ENCODE measurements around the gene PCDHGA4.
"Not testable (repeated sequence)": the region's sequence is repeated elsewhere in the genome, so short reads cannot be mapped to it uniquely, and the experiment has no call there.

The PCDHGA4 gene

DNA sequence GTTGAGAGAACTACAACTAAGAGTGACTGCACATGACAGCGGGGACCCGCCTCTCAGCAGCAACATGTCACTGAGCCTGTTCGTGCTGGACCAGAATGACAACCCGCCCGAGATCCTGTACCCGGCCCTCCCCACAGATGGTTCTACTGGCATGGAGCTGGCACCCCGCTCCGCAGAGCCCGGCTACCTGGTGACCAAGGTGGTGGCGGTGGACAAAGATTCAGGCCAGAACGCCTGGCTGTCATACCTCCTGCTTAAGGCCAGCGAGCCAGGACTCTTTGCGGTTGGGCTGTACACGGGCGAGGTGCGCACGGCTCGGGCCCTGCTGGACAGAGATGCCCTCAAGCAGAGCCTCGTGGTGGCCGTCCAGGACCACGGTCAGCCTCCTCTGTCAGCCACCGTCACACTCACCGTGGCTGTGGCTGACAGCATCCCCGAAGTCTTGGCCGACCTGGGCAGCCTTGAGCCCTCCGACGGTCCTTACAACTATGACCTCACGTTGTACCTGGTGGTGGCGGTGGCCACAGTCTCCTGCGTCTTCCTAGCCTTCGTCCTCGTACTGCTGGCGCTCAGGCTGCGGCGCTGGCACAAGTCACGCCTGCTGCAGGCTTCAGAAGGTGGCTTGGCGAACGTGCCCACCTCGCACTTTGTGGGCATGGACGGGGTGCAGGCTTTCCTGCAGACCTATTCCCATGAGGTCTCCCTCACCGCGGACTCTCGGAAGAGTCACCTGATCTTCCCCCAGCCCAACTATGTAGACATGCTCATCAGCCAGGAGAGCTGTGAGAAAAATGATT, 29.8 kb downstream of the PCDHGA4 start:
- no peak for DNase-seq

DNA sequence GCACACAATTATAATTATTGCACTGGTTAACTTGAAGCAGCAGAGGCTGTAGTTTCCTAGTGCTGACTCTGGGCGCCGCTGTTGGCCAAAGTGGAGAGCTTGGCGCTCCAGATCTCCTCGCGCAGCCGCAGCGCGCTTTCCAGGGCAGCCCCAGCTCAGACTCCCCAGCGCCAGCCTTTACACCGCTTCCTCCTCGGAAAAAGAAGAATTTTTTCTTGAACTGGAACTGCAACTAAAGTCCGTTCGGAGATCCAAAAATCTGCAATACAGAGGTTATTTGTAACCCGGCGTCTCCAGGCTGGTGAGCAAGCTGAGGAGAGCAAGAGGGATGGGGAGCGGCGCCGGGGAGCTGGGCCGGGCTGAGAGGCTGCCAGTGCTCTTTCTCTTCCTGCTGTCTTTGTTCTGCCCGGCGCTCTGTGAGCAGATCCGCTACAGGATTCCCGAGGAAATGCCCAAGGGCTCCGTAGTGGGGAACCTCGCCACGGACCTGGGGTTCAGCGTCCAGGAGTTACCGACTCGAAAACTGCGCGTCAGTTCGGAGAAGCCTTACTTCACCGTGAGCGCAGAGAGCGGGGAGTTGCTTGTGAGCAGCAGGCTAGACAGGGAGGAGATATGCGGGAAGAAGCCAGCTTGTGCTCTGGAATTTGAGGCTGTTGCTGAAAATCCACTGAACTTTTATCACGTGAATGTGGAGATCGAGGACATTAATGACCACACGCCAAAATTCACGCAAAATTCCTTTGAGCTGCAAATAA, 32.9 kb downstream of the PCDHGA4 start, which contains the start of gene PCDHGB4:
PCDHGB4 (plus strand) TSS at position 142 of the 755 bp plus-strand sequence; CDS start at position 329, 187 bp downstream.
- DNase-seq = not testable (repeated sequence)

DNA sequence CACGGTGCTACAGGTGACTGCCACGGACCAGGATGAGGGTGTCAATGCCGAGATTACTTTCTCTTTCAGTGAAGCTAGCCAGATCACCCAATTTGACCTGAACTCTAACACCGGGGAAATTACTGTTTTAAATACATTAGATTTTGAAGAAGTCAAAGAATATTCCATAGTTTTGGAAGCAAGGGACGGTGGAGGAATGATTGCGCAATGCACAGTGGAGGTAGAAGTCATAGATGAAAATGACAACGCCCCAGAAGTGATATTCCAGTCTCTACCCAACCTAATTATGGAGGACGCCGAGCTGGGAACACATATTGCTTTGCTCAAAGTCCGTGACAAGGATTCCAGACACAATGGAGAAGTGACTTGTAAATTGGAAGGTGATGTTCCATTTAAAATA, 33.8 kb downstream of the PCDHGA4 start:
- no peak for DNase-seq

- no peak for DNase-seq
These were observed 34.6 kb downstream of the PCDHGA4 start for GRCh38 chr5:141389153-141390042.

DNA sequence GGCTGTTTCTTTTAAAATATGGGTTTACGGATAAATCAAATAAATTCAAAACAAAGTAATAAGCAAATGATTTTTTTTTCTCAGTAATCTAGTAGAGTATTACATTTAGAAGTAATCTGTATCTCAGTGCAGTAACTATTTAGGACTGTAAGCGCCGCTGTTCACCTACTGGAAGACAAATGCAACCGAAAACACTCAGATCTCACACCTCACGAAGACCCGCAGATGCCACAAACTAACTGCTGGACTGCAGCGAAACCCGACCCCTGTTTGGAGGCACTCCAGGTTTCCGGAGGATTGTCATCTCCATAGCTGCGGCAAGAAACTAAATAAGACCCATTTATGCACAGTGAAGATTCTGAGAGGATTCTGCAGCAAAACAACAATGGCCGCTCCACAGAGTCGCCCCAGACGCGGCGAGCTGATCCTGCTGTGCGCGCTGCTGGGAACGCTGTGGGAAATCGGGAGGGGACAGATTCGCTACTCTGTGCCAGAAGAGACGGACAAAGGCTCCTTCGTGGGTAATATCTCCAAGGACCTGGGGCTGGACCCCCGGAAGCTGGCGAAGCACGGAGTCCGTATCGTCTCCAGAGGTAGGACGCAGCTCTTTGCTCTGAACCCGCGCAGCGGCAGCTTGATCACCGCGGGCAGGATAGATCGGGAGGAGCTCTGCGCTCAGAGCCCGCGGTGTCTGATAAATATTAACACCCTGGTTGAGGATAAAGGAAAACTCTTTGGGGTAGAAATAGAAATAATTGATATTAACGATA, 37.8 kb downstream of the PCDHGA4 start, which contains the start of gene PCDHGA8:
PCDHGA8 (plus strand) TSS at position 205 of the 770 bp plus-strand sequence; CDS start at position 386, 181 bp downstream.
- no peak for DNase-seq

- DNase-seq = no peak
These were observed 38.4 kb downstream of the PCDHGA4 start for GRCh38 chr5:141393267-141393666.

GRCh38 chr5:141394401-141395187, 39.8 kb downstream of the PCDHGA4 start:
- DNase-seq = not testable (repeated sequence)

DNA sequence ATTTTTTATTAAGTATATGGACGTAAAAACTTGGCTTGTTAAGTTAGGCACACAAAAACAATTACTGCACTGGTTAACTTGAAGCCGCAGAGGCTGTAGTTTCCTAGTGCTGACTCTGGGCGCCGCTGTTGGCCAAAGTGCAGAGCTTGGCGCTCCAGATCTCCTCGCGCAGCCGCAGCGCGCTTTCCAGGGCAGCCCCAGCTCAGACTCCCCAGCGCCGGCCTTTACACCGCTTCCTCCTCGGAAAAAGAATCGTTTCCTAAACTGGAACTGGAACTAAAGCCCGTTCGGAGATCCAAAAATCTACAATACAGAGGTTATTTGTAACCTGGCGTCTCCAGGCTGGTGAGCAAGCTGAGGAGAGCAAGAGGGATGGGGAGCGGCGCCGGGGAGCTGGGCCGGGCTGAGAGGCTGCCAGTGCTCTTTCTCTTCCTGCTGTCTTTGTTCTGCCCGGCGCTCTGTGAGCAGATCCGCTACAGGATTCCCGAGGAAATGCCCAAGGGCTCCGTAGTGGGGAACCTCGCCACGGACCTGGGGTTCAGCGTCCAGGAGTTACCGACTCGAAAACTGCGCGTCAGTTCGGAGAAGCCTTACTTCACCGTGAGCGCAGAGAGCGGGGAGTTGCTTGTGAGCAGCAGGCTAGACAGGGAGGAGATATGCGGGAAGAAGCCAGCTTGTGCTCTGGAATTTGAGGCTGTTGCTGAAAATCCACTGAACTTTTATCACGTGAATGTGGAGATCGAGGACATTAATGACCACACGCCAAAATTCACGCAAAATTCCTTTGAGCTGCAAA, 43.1 kb downstream of the PCDHGA4 start, which contains the start of gene PCDHGB5:
PCDHGB5 (plus strand) TSS at position 192 of the 796 bp plus-strand sequence; CDS start at position 373, 181 bp downstream.
- DNase-seq = not testable (repeated sequence)

DNA sequence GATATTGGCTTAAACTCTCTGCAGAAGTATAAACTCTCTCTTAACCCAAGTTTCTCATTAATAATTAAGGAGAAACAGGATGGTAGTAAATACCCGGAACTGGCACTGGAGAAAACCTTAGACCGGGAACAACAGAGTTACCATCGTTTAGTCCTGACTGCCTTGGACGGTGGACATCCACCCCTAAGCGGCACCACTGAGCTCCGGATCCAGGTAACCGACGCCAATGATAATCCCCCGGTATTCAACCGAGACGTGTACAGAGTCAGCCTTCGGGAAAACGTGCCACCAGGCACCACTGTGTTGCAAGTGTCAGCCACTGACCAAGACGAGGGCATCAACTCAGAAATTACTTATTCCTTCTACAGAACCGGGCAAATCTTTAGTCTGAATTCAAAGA, 43.8 kb downstream of the PCDHGA4 start:
- no peak for DNase-seq

GRCh38 chr5:141399555-141400258, 44.9 kb downstream of the PCDHGA4 start:
- no peak for DNase-seq

GRCh38 chr5:141402553-141403243, 47.9 kb downstream of the PCDHGA4 start, which contains the start of gene PCDHGA9:
PCDHGA9 (plus strand) TSS chr5:141402778; CDS start chr5:141402953, 175 bp downstream.
- no peak for DNase-seq

DNA sequence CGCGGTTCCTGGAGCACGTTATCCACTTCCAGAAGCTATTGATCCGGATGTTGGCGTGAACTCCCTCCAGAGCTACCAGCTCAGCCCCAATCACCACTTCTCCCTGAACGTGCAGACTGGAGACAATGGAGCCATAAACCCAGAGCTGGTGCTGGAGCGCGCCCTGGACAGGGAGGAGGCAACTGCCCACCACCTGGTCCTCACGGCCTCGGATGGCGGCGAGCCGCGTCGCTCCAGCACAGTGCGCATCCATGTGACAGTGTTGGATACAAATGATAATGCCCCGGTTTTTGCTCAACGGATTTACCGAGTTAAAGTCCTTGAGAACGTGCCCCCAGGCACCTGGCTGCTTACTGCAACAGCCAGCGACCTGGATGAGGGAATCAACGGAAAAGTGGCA, 48.6 kb downstream of the PCDHGA4 start:
- no peak for DNase-seq
